Gastrocnemius medialis (tissue), 4 donors: ENCODE results near the gene UGT1A8.
"Not testable (repeated sequence)": the region's sequence is repeated elsewhere in the genome, so short reads cannot be mapped to it uniquely, and the experiment has no call there.

Experiments
- CTCF ChIP-seq, 5 experiments: fragments of 450-650 bp in 3 of 5; fragments of 200-600 bp in 2 of 5; sonication (generic) in 2 of 5; IDR thresholded peaks in 4 of 5; conservative IDR thresholded peaks in 1 of 5; 1 replicate in 4 of 5; 2 replicates in 1 of 5; pipeline ENCODE4 v1.5.1; 2016 to 2019; ENCODE audit warnings: antibody characterized with exemption in 5 of 5, mild to moderate bottlenecking in 3 of 5, moderate library complexity in 3 of 5
- POLR2A ChIP-seq, 2 donors: fragments of 450-650 bp; IDR thresholded peaks; one replicate each; pipeline ENCODE4 v1.6.1; 2017; ENCODE audit warnings: antibody characterized with exemption in 2 of 2, mild to moderate bottlenecking in 2 of 2, moderate library complexity in 2 of 2

- TF ChIP-seq CTCF (IDR thresholded peaks at IDR 0.05 in 4 of 5, conservative IDR thresholded peaks at IDR 0.05 in 1 of 5); POLR2A (IDR thresholded peaks at IDR 0.05): not testable (repeated sequence)
Observed at GRCh38 chr2:233621863-233622262, 4.4 kb downstream of the UGT1A8 start.
